ENCODE results near the gene RASAL1.
"Not testable (repeated sequence)": the region's sequence is repeated elsewhere in the genome, so short reads cannot be mapped to it uniquely, and the experiment has no call there.

Gene RASAL1

GRCh38 chr12:113120670-113121370, 14.7 kb downstream of the RASAL1 start:
- no peak for TF ChIP-seq CTCF (IDR thresholded peaks at IDR 0.05; ENCODE audit: low read depth, low read length, missing control alignments)
- in situ Hi-C loops (cut with HindIII; ENCODE audit: low pct_ligation_motif_present, low sequenced_read_pairs), result no loop called here
- Histone ChIP-seq H3K27ac (no peak overlapping the region), H3K36me3 (replicated peaks) (no peaks in the 10 kb centered on the region), H3K4me3 (ENCODE audit: low read depth, low read length) (no peak overlapping the region), H3K27me3 (replicated peaks) (no peaks in the 10 kb centered on the region)
- no peak for DNase-seq

GRCh38 chr12:113119980-113120669, 15.4 kb downstream of the RASAL1 start:
- no peak overlapping the region for H3K4me3 ChIP-seq (ENCODE audit: low read depth, low read length)
- H3K27me3 ChIP-seq (replicated peaks), result no peaks in the 10 kb centered on the region
- no peak for DNase-seq
- H3K36me3 ChIP-seq (replicated peaks), result no peaks in the 10 kb centered on the region
- no peak overlapping the region for H3K27ac ChIP-seq
- no peak for TF ChIP-seq CTCF (IDR thresholded peaks at IDR 0.05; ENCODE audit: low read depth, low read length, missing control alignments)
- in situ Hi-C loops (cut with HindIII; ENCODE audit: low pct_ligation_motif_present, low sequenced_read_pairs), result no loop called here

DNA sequence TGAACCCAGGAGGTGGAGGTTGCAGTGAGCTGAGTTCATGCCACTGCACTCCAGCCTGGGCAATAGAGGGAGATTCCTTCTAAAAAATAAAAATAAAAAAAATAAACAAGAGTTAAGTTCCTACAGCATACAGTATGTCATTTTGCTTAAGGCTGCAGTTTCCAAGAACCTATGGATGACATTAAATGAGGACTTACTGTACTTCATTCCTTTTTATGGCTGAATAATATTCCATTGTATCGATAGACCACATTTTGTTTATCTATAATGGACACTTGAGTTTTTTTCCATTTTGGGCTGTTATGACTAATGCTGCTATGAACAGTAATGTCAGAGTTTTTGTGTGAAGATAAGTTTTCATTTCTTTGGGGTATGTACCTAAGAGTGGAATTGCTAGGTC, 17.4 kb downstream of the RASAL1 start:
- in situ Hi-C loops (cut with HindIII; ENCODE audit: low pct_ligation_motif_present, low sequenced_read_pairs), result no loop called here
- Histone ChIP-seq H3K36me3 (replicated peaks) (no peaks in the 10 kb centered on the region), H3K27ac (no peak overlapping the region), H3K4me3 (ENCODE audit: low read depth, low read length) (no peak overlapping the region), H3K27me3 (replicated peaks) (peaks cover 4% of the 10 kb centered on the region)
- TF ChIP-seq CTCF (IDR thresholded peaks at IDR 0.05; ENCODE audit: low read depth, low read length, missing control alignments), result no peak
- DNase-seq, result no peak

DNA sequence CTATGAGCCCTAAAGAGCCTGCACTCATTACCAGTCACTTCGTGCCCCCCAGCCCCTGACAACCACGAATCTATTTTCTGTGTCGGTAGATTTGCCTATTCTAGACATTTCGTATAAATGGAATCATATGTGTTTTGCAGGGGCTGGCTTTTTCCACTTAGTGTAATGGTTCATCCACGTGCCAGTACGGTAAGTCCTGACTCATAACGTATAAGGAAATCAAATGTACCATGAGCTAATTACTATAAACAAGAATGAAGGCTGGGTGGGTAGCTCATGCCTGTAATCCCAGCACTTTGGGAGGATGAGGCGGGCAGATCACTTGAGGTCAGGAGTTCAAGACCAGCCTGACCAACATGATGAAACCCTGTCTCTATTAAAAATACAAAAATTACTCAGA, 17.9 kb downstream of the RASAL1 start:
- in situ Hi-C loops (cut with HindIII; ENCODE audit: low pct_ligation_motif_present, low sequenced_read_pairs); H3K27ac ChIP-seq; H3K36me3 ChIP-seq (replicated peaks); DNase-seq; H3K27me3 ChIP-seq (replicated peaks); H3K4me3 ChIP-seq (ENCODE audit: low read depth, low read length): not testable (repeated sequence)

DNA sequence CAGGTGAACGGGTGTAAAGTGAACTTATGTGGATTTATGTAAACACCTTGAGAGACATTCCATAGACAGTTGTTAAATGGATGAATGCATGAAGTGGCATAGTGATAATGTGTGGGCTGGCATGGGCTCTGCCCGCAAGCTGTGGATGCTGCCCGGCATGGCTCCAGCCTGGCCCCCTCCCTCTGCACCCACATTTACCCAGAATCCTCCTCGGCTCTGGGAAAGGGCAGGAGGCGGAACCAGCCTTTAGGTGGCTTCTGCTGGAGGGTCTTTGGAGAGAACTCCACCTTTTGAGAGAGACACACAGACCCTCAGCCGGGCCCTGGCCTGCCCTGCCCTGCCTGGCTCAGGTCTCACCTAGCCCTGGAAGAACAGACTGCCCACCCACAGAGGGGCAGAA, 18.7 kb downstream of the RASAL1 start:
- in situ Hi-C loops (cut with HindIII; ENCODE audit: low pct_ligation_motif_present, low sequenced_read_pairs), result no loop called here
- no peak for TF ChIP-seq CTCF (IDR thresholded peaks at IDR 0.05; ENCODE audit: low read depth, low read length, missing control alignments)
- H3K4me3 ChIP-seq (ENCODE audit: low read depth, low read length), result no peak overlapping the region
- DNase-seq, result no peak
- no peak overlapping the region for H3K27ac ChIP-seq
- H3K27me3 ChIP-seq (replicated peaks), result peaks cover 12% of the 10 kb centered on the region
- no peaks in the 10 kb centered on the region for H3K36me3 ChIP-seq (replicated peaks)

GRCh38 chr12:113115455-113116126, 20.0 kb downstream of the RASAL1 start:
- TF ChIP-seq CTCF (IDR thresholded peaks at IDR 0.05; ENCODE audit: low read depth, low read length, missing control alignments), result no peak
- Histone ChIP-seq H3K36me3 (replicated peaks) (no peaks in the 10 kb centered on the region), H3K27me3 (replicated peaks) (peaks cover 14% of the 10 kb centered on the region), H3K27ac (no peak overlapping the region), H3K4me3 (ENCODE audit: low read depth, low read length) (no peak overlapping the region)
- in situ Hi-C loops (cut with HindIII; ENCODE audit: low pct_ligation_motif_present, low sequenced_read_pairs), result no loop called here
- no peak for DNase-seq
